Measurements from ENCODE around the gene BCL10. TPM values are rescaled to one million over a fixed set of nuclear protein-coding genes. Genes with fewer than 3 reads are reported as not detected.

The BCL10 gene
- total RNA-seq, 1 donor from 2014 or later: 19.9 TPM

- H3K4me3 Mint-ChIP-seq (ENCODE audit: low read depth): no peak overlapping the region
- no peak overlapping the region for H3K27ac Mint-ChIP-seq
- no peaks in the 10 kb centered on the region for H3K4me1 Mint-ChIP-seq (ENCODE audit: low read depth)
- no peak for DNase-seq (ENCODE audit: low spot score, unreplicated experiment)
- H3K27me3 Mint-ChIP-seq: peaks cover 4% of the 10 kb centered on the region
- H3K9me3 Mint-ChIP-seq (ENCODE audit: low read depth): no peaks in the 10 kb centered on the region
- H3K36me3 Mint-ChIP-seq (ENCODE audit: insufficient read depth): no peaks in the 10 kb centered on the region
- TF ChIP-seq CTCF (IDR thresholded peaks at IDR 0.05; ENCODE audit: unreplicated experiment): no peak
These were observed 14.4 kb upstream of the BCL10 start for GRCh38 chr1:85290826-85291225.

- no peak overlapping the region for H3K27ac Mint-ChIP-seq
- H3K9me3 Mint-ChIP-seq (ENCODE audit: low read depth): no peaks in the 10 kb centered on the region
- no peak for TF ChIP-seq CTCF (IDR thresholded peaks at IDR 0.05; ENCODE audit: unreplicated experiment)
- no peak overlapping the region for H3K4me3 Mint-ChIP-seq (ENCODE audit: low read depth)
- H3K36me3 Mint-ChIP-seq (ENCODE audit: insufficient read depth): no peaks in the 10 kb centered on the region
- H3K27me3 Mint-ChIP-seq: peaks cover 4% of the 10 kb centered on the region
- H3K4me1 Mint-ChIP-seq (ENCODE audit: low read depth): no peaks in the 10 kb centered on the region
- no peak for DNase-seq (ENCODE audit: low spot score, unreplicated experiment)
These were observed 13.5 kb upstream of the BCL10 start for GRCh38 chr1:85289848-85290335.

GRCh38 chr1:85289207-85289847 is 12.9 kb upstream of the BCL10 start:
- no peaks in the 10 kb centered on the region for H3K4me1 Mint-ChIP-seq (ENCODE audit: low read depth)

GRCh38 chr1:85284202-85284601 is 7.8 kb upstream of the BCL10 start:
- Mint-ChIP-seq H3K4me1 (ENCODE audit: low read depth) (no peaks in the 10 kb centered on the region), H3K9me3 (ENCODE audit: low read depth) (no peaks in the 10 kb centered on the region), H3K4me3 (ENCODE audit: low read depth) (no peak overlapping the region), H3K27ac (no peak overlapping the region), H3K27me3 (no peaks in the 10 kb centered on the region), H3K36me3 (ENCODE audit: insufficient read depth) (no peaks in the 10 kb centered on the region)
- TF ChIP-seq CTCF (IDR thresholded peaks at IDR 0.05; ENCODE audit: unreplicated experiment): no peak
- no peak for DNase-seq (ENCODE audit: low spot score, unreplicated experiment)

More at GRCh38 chr1:85289207-85289847, 12.9 kb upstream of the BCL10 start:
- no peak overlapping the region for H3K4me3 Mint-ChIP-seq (ENCODE audit: low read depth)
- TF ChIP-seq CTCF (IDR thresholded peaks at IDR 0.05; ENCODE audit: unreplicated experiment): no peak
- H3K27ac Mint-ChIP-seq: no peak overlapping the region
- DNase-seq (ENCODE audit: low spot score, unreplicated experiment): no peak
- H3K27me3 Mint-ChIP-seq: peaks cover 4% of the 10 kb centered on the region
- no peaks in the 10 kb centered on the region for H3K9me3 Mint-ChIP-seq (ENCODE audit: low read depth)
- no peaks in the 10 kb centered on the region for H3K36me3 Mint-ChIP-seq (ENCODE audit: insufficient read depth)

- no peaks in the 10 kb centered on the region for H3K4me1 Mint-ChIP-seq (ENCODE audit: low read depth)
These were observed 7.2 kb upstream of the BCL10 start for GRCh38 chr1:85283475-85284199.

More at GRCh38 chr1:85283475-85284199, 7.2 kb upstream of the BCL10 start:
- TF ChIP-seq CTCF (IDR thresholded peaks at IDR 0.05; ENCODE audit: unreplicated experiment): no peak
- no peak for DNase-seq (ENCODE audit: low spot score, unreplicated experiment)
- H3K9me3 Mint-ChIP-seq (ENCODE audit: low read depth): no peaks in the 10 kb centered on the region
- H3K4me3 Mint-ChIP-seq (ENCODE audit: low read depth): no peak overlapping the region
- H3K27ac Mint-ChIP-seq: no peak overlapping the region
- H3K36me3 Mint-ChIP-seq (ENCODE audit: insufficient read depth): no peaks in the 10 kb centered on the region
- H3K27me3 Mint-ChIP-seq: no peaks in the 10 kb centered on the region
